ENCODE data around the gene RHCE.
"Not testable (repeated sequence)": the region's sequence is repeated elsewhere in the genome, so short reads cannot be mapped to it uniquely, and the experiment has no call there.

DNA sequence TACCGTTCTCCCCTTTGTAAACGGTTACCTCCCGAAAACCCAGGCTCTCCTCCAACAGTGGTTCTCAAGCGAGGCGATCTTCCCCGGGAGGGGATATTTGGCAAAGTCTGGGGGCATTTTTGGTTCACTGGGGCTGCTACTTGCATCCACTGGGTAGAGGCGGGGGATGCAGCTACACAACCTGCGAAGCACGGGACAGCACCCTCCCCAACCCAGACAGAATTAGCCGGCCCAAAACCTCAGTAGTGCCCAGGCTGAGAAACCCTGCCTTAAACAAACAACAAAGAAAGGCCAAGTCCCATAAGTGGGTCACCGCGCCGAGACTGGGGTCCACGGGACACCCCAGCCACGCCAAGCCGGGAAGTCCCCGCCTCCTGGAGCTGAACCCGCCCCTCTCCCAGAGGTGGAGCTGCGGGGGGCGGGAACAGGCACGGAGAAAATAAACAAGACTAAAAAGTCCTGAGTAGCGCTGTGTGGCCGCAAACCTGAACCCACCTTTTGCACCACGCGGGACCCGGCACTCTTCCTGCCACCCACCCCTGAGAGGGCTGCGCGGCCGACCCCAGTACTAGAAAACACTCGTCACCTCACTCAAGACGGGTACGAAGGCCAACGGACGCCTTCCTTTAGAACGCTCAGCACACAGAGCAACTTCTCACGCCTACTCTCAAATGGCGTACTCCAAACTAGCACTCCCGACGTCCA is 83.0 kb downstream of the RHCE start:
- TF ChIP-seq, protein P1, sequence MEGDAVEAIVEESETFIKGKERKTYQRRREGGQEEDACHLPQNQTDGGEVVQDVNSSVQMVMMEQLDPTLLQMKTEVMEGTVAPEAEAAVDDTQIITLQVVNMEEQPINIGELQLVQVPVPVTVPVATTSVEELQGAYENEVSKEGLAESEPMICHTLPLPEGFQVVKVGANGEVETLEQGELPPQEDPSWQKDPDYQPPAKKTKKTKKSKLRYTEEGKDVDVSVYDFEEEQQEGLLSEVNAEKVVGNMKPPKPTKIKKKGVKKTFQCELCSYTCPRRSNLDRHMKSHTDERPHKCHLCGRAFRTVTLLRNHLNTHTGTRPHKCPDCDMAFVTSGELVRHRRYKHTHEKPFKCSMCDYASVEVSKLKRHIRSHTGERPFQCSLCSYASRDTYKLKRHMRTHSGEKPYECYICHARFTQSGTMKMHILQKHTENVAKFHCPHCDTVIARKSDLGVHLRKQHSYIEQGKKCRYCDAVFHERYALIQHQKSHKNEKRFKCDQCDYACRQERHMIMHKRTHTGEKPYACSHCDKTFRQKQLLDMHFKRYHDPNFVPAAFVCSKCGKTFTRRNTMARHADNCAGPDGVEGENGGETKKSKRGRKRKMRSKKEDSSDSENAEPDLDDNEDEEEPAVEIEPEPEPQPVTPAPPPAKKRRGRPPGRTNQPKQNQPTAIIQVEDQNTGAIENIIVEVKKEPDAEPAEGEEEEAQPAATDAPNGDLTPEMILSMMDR (conservative IDR thresholded peaks at IDR 0.05 in 1 of 2, IDR thresholded peaks at IDR 0.05 in 1 of 2; ENCODE audit: low read depth in 1 of 2, low read length in 2 of 2): not testable (repeated sequence)
- TF ChIP-seq EZH2 (IDR thresholded peaks at IDR 0.05; ENCODE audit: low read length, missing control alignments): not testable (repeated sequence)
